Suprapubic skin (tissue), 4 donors: ENCODE measurements around the gene IRF9. TPM values are rescaled to one million over a fixed set of nuclear protein-coding genes. Genes with fewer than 3 reads are reported as not detected.

Source experiments
- DNase-seq, 2 donors: peaks; one replicate each; pipeline ENCODE4 v3.0.0-alpha.2; 2019; ENCODE audit warnings: low spot score in 2 of 2
- H3K27ac ChIP-seq: fragments of 200-600 bp; sonication (generic); one replicate; pipeline ENCODE4 v1.5.1; 2019
- H3K27me3 ChIP-seq: fragments of 200-600 bp; sonication (generic); one replicate; pipeline ENCODE4 v1.5.1; 2019
- H3K36me3 ChIP-seq: fragments of 200-600 bp; sonication (generic); one replicate; pipeline ENCODE4 v1.5.1; 2019
- H3K4me1 ChIP-seq: fragments of 200-600 bp; sonication (generic); one replicate; pipeline ENCODE4 v1.5.1; 2019
- H3K4me3 ChIP-seq: fragments of 200-600 bp; sonication (generic); one replicate; pipeline ENCODE4 v1.5.1; 2019; ENCODE audit warnings: mild to moderate bottlenecking
- H3K9me3 ChIP-seq: fragments of 200-600 bp; sonication (generic); one replicate; pipeline ENCODE4 v1.5.1; 2019
- CTCF ChIP-seq, 2 donors: fragments of 200-600 bp in 1 of 2; fragments of 450-650 bp in 1 of 2; sonication (generic) in 1 of 2; IDR thresholded peaks; one replicate each; pipeline ENCODE4 v1.5.1; 2016 to 2019; ENCODE audit warnings: antibody characterized with exemption in 2 of 2, mild to moderate bottlenecking in 1 of 2, moderate library complexity in 1 of 2
- EP300 ChIP-seq: sonication (generic); formaldehyde crosslinking; IDR thresholded peaks from one replicate; pipeline ENCODE4 v1.6.1; 2017; ENCODE audit warnings: antibody characterized with exemption
- POLR2A ChIP-seq, 2 donors: fragments of 450-650 bp; IDR thresholded peaks; one replicate each; pipeline ENCODE4 v1.6.1; 2017; ENCODE audit warnings: antibody characterized with exemption in 2 of 2, mild to moderate bottlenecking in 2 of 2, moderate library complexity in 2 of 2
- POLR2AphosphoS5 ChIP-seq, 3 donors: sonication (generic); formaldehyde crosslinking; IDR thresholded peaks; one replicate each; pipeline ENCODE4 v1.6.1; 2017; ENCODE audit warnings: antibody characterized with exemption in 3 of 3
- WGBS: methylation state at CpG from one replicate; pipeline ENCODE4 v1.1.5; 2018; 5-methylcytosine and 5-hydroxymethylcytosine counted together
- total RNA-seq, 4 donors: library from RNA; depleted of rRNA; stranded (reverse); fragments of >200 nt; gene quantifications; one replicate each; pipeline ENCODE4 v1.1.0, GENCODE V29; 2016

The IRF9 gene
- total RNA-seq, 4 donors from 2014 or later: 31.1 to 45.2 (median 37.5) TPM

- Histone ChIP-seq H3K9me3 (no peaks in the 10 kb centered on the region), H3K4me3 (peak within 1 kb of the TSS; percentile 63), H3K27me3 (no peaks in the 10 kb centered on the region), H3K27ac (peak within 1 kb of the TSS; percentile 98), H3K36me3 (peaks cover 37% of the 10 kb centered on the region), H3K4me1 (peaks cover 35% of the 10 kb centered on the region)
- 1% methylated on average over 28 of the region's 53 CpGs for WGBS
- TF ChIP-seq POLR2AphosphoS5 (IDR thresholded peaks at IDR 0.05) (peak; percentile 84 to 98 (median 93)), EP300 (no peak), CTCF (IDR thresholded peaks at IDR 0.05) (peak in 1 of 2 donors; percentile 22), POLR2A (IDR thresholded peaks at IDR 0.05) (peak; percentile 55 to 90)
- DNase-seq: peak; percentile 99 to 100
These were observed 52.1 kb downstream of the IRF9 start, which contains the start of gene CHMP4A for GRCh38 chr14:24212924-24213865. Gene CHMP4A (minus strand): TSS chr14:24213488. CDS start chr14:24213439, 49 bp downstream.

- Histone ChIP-seq H3K9me3 (no peaks in the 10 kb centered on the region), H3K4me1 (peaks cover 35% of the 10 kb centered on the region), H3K27me3 (no peaks in the 10 kb centered on the region), H3K36me3 (peaks cover 29% of the 10 kb centered on the region), H3K27ac (peak overlapping the region; percentile 98), H3K4me3 (peak overlapping the region; percentile 63)
- 89% methylated on average over 7 of the region's 7 CpGs for WGBS
- DNase-seq: no peak
- TF ChIP-seq CTCF (IDR thresholded peaks at IDR 0.05) (no peak), POLR2A (IDR thresholded peaks at IDR 0.05) (no peak), EP300 (no peak), POLR2AphosphoS5 (IDR thresholded peaks at IDR 0.05) (no peak)
These were observed 53.0 kb downstream of the IRF9 start for GRCh38 chr14:24213866-24214662.

DNA sequence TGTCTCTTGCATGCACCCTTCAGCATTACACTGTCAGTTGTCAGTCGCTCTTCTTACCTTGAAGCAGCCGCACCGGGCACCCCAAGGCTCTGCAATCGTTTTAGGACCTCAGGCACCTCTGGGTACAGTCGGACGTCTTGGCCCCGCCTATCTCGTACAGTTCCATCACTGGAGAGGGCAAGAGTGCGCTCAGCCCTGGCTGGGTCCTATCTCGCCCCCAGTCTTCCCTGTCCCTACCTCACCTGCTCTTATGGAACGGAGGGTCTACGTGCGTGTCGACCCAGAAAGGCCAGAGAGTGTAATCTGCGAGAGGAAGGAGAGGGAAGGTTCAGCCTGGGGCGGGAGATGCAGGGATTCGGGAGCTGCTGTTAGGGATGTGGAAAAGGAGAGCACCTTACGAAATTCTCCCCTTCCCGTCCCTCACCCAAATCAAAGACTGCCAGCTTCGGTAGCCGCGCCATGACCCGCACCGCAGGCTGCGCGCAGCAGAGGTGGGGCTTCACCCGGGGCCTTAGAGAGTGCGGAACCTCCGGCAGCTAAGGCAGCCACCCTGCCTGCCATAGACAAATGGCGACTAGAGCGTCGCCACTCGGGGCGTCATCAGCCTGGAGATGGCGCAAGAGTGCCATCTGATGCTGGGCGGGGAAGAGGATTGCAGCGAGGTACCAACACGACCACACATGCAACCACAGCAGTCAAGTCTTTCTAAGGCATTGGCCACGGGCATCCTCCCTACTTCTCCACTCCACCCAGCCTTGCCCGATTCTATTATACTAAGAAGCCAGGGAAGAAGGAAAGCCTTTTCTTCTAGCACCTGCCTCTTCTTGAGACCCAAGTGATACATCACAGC lies 54.7 kb downstream of the IRF9 start, which contains the start of gene MDP1:
Gene MDP1, minus strand, starts transcription at position 572 of the 850 bp plus-strand sequence. Its CDS starts 111 bp downstream, at position 461.
- DNase-seq: peak; percentile 90 to 91
- Histone ChIP-seq H3K4me3 (peak within 1 kb of the TSS; percentile 71), H3K4me1 (peaks cover 35% of the 10 kb centered on the region), H3K27ac (peak within 1 kb of the TSS; percentile 89), H3K36me3 (peaks cover 13% of the 10 kb centered on the region), H3K9me3 (no peaks in the 10 kb centered on the region), H3K27me3 (no peaks in the 10 kb centered on the region)
- under 1% methylated on average over 39 of the region's 40 CpGs for WGBS
- TF ChIP-seq CTCF (IDR thresholded peaks at IDR 0.05): peak in 1 of 2 donors; percentile 60
- peak; percentile 45 to 90 (median 90) for TF ChIP-seq POLR2AphosphoS5 (IDR thresholded peaks at IDR 0.05)
- peak; percentile 9 to 63 for TF ChIP-seq POLR2A (IDR thresholded peaks at IDR 0.05)
- TF ChIP-seq EP300: no peak

Other genes with a start within 250 kb of the IRF9 start
- 10 to 100 TPM; 24.0 to 35.8 (median 30.5) TPM for gene DHRS4, start 207.5 kb upstream of the IRF9 start, total RNA-seq
- 10 to 100 TPM; 17.5 to 27.9 (median 21.0) TPM for gene DHRS4L2, start 172.3 kb upstream of the IRF9 start, total RNA-seq
- 10 to 100 TPM in 1 of 4 donors, 1 to 10 TPM in 3; 5.9 to 11.2 (median 7.7) TPM for gene CARMIL3, start 109.3 kb upstream of the IRF9 start, total RNA-seq
- not detected for gene CPNE6, start 89.7 kb upstream of the IRF9 start, total RNA-seq
- 10 to 100 TPM in 3 of 4 donors, 1 to 10 TPM in 1; 9.2 to 25.1 (median 14.4) TPM for gene PCK2, start 67.0 kb upstream of the IRF9 start, total RNA-seq
- gene DCAF11, start 46.5 kb upstream of the IRF9 start, total RNA-seq: 10 to 100 TPM; 64.2 to 71.7 (median 68.3) TPM
- gene NRL, start 46.3 kb upstream of the IRF9 start, total RNA-seq: 1 to 10 TPM; 2.2 to 2.9 (median 2.3) TPM
- 1 to 10 TPM in 3 of 4 donors, not detected in 1; 1.7 to 3.4 (median 2.3) TPM for gene FITM1, start 30.6 kb upstream of the IRF9 start, total RNA-seq
- 100 to 1,000 TPM in 2 of 4 donors, 10 to 100 TPM in 2; 72.3 to 113 (median 91.1) TPM for gene PSME1, start 25.1 kb upstream of the IRF9 start, total RNA-seq
- 10 to 100 TPM; 10.9 to 22.0 (median 14.1) TPM for gene EMC9, start 19.7 kb upstream of the IRF9 start, total RNA-seq
- 10 to 100 TPM; 39.3 to 75.2 (median 47.0) TPM for gene PSME2, start 14.7 kb upstream of the IRF9 start, total RNA-seq
- 10 to 100 TPM; 62.3 to 97.2 (median 70.6) TPM for gene RNF31, start 13.8 kb upstream of the IRF9 start, total RNA-seq
- 10 to 100 TPM in 2 of 4 donors, 1 to 10 TPM in 2; 2.5 to 17.2 (median 10.2) TPM for gene REC8, start 10.8 kb downstream of the IRF9 start, total RNA-seq
- gene IPO4, start 27.6 kb downstream of the IRF9 start, total RNA-seq: 10 to 100 TPM; 43.0 to 90.5 (median 58.0) TPM
- 10 to 100 TPM; 38.1 to 58.3 (median 53.4) TPM for gene TM9SF1, start 34.2 kb downstream of the IRF9 start, total RNA-seq
- not detected for gene TSSK4, start 44.4 kb downstream of the IRF9 start, total RNA-seq
- 10 to 100 TPM; 47.2 to 86.3 (median 63.6) TPM for gene CHMP4A, start 52.2 kb downstream of the IRF9 start, total RNA-seq
- gene MDP1, start 54.8 kb downstream of the IRF9 start, total RNA-seq: 10 to 100 TPM; 10.9 to 18.2 (median 11.5) TPM
- gene NEDD8, start 71.1 kb downstream of the IRF9 start, total RNA-seq: 100 to 1,000 TPM in 3 of 4 donors, 10 to 100 TPM in 1; 54.7 to 137 (median 104) TPM
- 10 to 100 TPM; 25.4 to 49.7 (median 47.8) TPM for gene GMPR2, start 71.7 kb downstream of the IRF9 start, total RNA-seq
- 10 to 100 TPM; 43.0 to 61.0 (median 54.3) TPM for gene TINF2, start 81.4 kb downstream of the IRF9 start, total RNA-seq
- gene TGM1, start 101.9 kb downstream of the IRF9 start, total RNA-seq: 100 to 1,000 TPM; 127 to 144 (median 130) TPM
- 10 to 100 TPM; 50.4 to 65.9 (median 53.1) TPM for gene RABGGTA, start 110.3 kb downstream of the IRF9 start, total RNA-seq
- 100 to 1,000 TPM in 1 of 4 donors, 10 to 100 TPM in 3; 49.0 to 101 (median 82.1) TPM for gene DHRS1, start 138.5 kb downstream of the IRF9 start, total RNA-seq
- 10 to 100 TPM; 19.8 to 31.2 (median 21.2) TPM for gene NOP9, start 138.6 kb downstream of the IRF9 start, total RNA-seq
- gene CIDEB, start 146.7 kb downstream of the IRF9 start, total RNA-seq: 10 to 100 TPM; 23.4 to 32.7 (median 31.7) TPM
- 100 to 1,000 TPM; 131 to 184 (median 156) TPM for gene LTB4R2, start 148.9 kb downstream of the IRF9 start, total RNA-seq
- 100 to 1,000 TPM in 2 of 4 donors, 10 to 100 TPM in 2; 83.1 to 137 (median 117) TPM for gene LTB4R, start 150.2 kb downstream of the IRF9 start, total RNA-seq
- gene ADCY4, start 173.8 kb downstream of the IRF9 start, total RNA-seq: 10 to 100 TPM in 2 of 4 donors, 1 to 10 TPM in 2; 3.9 to 33.2 (median 13.9) TPM
- gene RIPK3, start 178.7 kb downstream of the IRF9 start, total RNA-seq: 10 to 100 TPM in 2 of 4 donors, 1 to 10 TPM in 2; 6.8 to 13.7 (median 11.1) TPM
- gene NFATC4, start 206.9 kb downstream of the IRF9 start, total RNA-seq: 10 to 100 TPM; 10.8 to 25.3 (median 12.2) TPM
- gene NYNRIN, start 237.7 kb downstream of the IRF9 start, total RNA-seq: 10 to 100 TPM; 18.5 to 43.6 (median 29.8) TPM